GM10847 (cell line): Measurements from ENCODE around the gene NSFL1C.

Experiments used
- POLR2A ChIP-seq: IDR thresholded peaks from 2 replicates; pipeline ENCODE4 v1.6.1; 2011; ENCODE audit not compliant: insufficient read length; ENCODE audit errors: extremely low read depth

Gene NSFL1C

DNA sequence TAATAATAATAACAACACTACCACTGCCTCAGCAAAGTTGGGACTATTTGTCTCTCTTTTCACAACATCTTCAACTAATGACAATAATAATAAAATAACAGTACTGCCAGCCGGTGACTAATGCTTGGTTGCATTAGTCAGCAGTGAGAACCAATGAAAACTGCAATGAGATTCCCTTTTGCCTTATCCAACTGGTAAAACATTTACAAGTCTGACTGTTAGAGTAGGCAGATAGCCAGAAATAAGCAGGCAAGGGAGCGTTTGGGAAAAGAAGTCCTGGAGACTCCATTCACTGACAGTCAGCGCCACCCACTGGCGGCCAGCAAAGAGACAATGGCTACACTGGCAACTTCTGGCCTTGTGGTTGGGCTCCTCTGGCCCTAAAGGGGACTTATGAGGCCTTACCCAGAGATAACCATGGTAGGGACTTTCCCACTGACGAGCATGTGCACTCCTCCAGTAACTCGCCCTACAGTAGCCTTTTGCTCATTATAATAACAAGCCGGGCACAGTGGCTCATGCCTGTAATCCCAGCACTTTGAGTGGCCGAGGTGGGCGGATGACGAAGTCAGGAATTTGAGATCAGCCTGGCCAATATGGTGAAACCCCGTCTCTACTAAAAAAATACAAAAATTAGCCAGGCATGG, 3.4 kb upstream of the NSFL1C start:
- no peak for TF ChIP-seq POLR2A

DNA sequence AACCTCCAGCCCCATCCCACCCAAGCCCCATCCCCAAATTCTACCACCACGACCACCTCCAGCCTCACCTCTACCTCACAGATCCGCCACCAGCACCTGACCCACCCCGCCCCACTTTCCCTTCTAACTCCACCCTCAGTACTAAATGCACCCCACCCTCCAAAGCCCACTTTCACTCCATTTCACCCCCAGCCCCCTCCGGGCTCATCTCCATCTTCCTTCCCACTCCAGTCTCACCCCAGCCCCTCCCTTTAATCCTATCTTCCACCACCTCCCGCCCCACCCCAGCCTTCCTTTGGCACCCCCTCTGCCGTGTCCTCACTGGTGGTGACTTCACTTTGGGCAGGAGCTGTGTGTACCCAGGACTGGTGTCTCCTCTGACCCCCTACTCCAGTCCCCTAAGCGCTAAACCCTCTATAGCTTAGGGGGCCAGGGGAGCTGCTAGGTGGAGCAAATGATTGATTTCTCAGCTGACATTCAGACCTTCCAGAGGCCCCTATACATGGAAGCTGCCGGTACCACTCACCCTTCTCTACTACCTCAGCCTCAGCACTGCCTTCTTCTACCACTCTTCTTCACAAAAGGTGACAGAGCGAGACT, 2.8 kb upstream of the NSFL1C start:
- TF ChIP-seq POLR2A, result no peak

GRCh38 chr20:1468117-1468624, 1.5 kb upstream of the NSFL1C start:
- TF ChIP-seq POLR2A, result no peak

DNA sequence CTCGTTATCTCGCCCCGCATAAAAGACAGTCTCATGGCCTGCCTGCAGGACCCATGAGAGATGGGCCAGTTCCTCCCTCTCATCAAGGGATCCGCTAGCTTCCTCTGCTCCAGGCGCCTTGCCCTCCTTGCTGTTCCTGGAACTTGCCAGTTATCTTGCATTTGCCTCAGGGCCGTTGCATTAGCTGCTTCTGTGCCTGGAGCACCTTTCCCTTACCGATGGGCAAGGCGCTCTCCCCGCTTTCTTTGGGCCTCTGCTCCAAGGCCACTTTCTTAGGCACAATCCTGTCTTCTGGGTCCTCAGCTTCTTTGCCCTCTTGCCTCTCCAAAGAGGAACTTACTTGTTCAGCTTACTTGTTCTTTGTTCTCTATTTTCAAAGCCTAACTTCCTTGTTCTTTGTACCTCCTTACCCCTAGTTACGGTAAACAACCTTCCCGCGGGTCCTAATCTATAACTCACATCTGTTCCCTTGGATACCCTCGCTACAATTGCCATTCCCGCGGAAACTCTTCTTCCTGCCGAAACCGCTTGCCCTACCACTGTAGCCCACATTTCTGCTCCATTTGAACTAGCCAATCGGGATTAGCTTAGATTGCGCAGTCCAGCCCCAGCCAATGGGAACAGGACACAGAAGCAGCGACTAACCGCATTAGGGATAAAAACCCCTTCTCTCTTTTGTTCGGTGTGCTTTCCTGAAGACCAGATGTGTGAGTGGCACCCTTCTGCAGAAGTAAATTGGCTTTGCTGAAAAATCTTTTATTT, 887 bp upstream of the NSFL1C start:
- TF ChIP-seq POLR2A, result no peak

GRCh38 chr20:1467082-1467354, 369 bp upstream of the NSFL1C start:
- TF ChIP-seq POLR2A, result no peak

DNA sequence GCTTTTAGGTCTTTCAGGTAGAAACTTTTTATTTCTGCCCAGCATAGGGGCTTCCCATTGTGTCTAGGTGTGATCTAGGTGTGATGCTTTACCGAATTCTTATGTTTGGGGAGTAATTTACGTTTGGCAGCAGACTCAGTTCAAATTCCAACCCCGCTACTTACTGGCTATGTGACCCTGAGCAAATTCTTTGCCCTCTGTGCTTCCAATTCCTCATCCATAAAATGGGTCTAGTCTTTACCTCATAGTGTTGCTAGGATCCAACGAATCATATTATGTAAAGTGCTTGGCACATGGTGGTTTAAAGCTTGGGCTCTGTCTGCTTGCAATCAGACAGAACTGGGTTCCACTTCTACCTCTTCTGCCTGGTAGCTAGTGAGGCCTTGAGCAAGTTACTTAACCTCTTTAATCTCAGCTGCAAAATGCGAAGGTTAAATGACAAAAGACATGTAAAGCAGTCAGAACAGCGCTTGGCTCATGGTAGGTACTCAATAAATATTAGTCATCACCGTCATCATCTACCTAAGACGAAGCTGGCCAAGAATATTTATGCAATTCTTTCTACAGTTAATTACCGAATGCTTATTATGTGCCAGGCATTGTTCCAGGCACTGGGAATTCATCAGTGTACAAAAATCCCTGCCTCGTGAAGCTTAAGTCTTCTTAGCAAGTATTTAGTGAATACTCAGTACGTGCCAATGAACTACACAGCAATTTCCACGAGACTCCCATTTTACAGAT, 1.0 kb downstream of the NSFL1C start:
- no peak for TF ChIP-seq POLR2A

GRCh38 chr20:1463971-1464570, 2.6 kb downstream of the NSFL1C start:
- TF ChIP-seq POLR2A, result no peak

DNA sequence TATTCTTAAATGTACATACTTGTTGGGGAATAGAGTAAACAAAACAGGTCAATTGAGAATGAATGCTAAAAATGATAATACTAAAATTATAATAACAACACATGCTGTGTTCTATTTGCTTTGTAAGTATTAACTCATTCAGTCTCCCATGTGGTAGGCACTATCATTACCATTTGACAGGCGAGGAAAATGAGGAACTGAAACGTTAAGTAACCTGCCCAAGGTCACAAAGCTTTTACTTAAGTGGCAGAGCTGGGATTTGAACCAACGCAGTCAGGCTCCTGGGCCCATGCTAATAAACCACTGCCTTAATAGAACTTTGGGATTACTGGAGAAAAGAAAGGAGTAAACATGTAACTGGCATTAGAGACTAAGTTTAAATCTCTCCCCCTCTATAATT, 3.8 kb downstream of the NSFL1C start:
- no peak for TF ChIP-seq POLR2A

GRCh38 chr20:1462001-1462400, 4.6 kb downstream of the NSFL1C start:
- no peak for TF ChIP-seq POLR2A

DNA sequence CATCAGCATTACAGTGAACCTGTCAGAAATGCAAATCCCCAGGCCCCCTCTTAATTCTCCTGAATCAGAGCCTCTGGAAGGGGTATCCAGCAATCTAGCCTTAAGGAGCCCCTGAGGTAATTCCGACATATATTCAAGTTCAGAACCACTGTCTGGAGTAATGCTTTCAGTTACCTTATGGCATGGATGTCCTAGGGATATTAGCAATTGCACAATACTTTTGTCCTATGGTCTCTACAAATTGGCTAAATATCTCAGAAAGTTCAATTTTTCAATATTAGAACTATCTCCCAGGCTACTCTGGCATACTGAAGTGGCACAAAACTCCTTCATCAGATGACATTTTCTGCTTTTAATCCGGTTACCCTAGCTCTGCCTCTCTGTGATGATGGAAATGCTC, 6.4 kb downstream of the NSFL1C start:
- TF ChIP-seq POLR2A, result no peak

DNA sequence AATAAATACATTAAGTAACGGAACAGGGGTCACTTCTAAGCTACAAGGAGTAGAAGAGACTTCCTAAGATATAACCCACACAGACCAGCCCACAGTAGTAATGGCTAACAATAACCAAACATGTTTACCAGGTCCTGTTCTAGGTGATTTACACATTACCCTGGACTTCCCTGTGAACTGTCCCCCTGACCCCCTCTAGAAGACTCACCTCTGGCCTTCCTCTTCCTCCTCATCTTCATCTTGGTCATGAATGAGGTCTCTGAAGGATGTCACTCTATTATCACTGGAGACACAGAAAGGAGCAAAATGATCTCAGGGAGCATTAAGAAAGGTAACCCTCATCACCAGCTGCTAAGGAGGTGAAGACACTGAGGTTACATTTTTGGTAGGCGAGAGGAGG, 8.7 kb downstream of the NSFL1C start:
- no peak for TF ChIP-seq POLR2A

GRCh38 chr20:1456300-1456699, 10.3 kb downstream of the NSFL1C start:
- TF ChIP-seq POLR2A, result no peak

DNA sequence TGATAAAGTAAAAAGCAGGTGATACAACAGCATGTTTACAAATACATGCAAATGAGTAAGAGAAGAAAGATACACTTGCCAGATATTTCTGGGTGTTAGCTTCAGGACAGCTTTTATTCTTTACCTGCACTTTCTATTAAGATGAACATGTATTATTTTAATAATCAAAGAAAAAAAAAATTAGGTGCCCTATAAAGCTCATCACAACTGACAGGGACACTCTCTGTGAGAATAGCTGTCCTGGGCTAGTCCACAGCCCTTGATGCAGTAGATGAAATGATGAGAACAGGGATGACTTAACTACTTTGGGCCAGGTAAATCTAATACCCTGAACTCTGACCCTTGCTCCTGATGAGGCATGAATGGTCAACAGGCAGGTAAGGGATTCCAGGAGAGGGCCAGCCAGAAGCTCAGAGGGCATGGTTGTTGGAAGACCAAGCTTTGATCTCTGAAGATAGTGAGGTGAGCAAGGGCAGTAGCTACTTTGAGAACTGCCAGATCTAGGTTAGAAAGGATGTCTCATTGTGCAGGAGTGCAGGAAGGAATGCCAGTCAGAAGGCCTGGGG, 15.6 kb downstream of the NSFL1C start:
- no peak for TF ChIP-seq POLR2A

GRCh38 chr20:1449370-1449769, 17.3 kb downstream of the NSFL1C start:
- TF ChIP-seq POLR2A, result no peak

- no peak for TF ChIP-seq POLR2A
Observed at GRCh38 chr20:1448081-1448620, 18.5 kb downstream of the NSFL1C start.
